SK-N-SH treated with all-trans-retinoic acid at 6 μM for 48 hours (cell line): ENCODE data around the gene TH.

ENCODE experiments used
- ATAC-seq: fragments of 200-7000 bp; cut with Tn5 transposase; 3 replicates; pipeline ENCODE4 v1.9.1; 2020; ENCODE audit warnings: mild to moderate bottlenecking, moderate library complexity
- BACH2 ChIP-seq: fragments of 250-450 bp; sonication (Bioruptor Pico); IDR thresholded peaks from 2 replicates; pipeline ENCODE4 v1.9.0; 2021; ENCODE audit warnings: mild to moderate bottlenecking, borderline replicate concordance
- CREB5 ChIP-seq: fragments of 250-450 bp; sonication (Bioruptor Pico); IDR thresholded peaks from 2 replicates; pipeline ENCODE4 v1.5.1; 2020; ENCODE audit warnings: low read depth, mild to moderate bottlenecking, moderate library complexity
- CSDC2 ChIP-seq: fragments of 250-450 bp; sonication (Bioruptor Pico); IDR thresholded peaks from 2 replicates; pipeline ENCODE4 v1.5.0; 2020; ENCODE audit warnings: mild to moderate bottlenecking, moderate library complexity
- CSRNP3 ChIP-seq: fragments of 250-450 bp; sonication (Bioruptor Pico); IDR thresholded peaks from 2 replicates; pipeline ENCODE4 v1.5.1; 2021; ENCODE audit warnings: mild to moderate bottlenecking, moderate library complexity
- GLIS3 ChIP-seq: fragments of 250-450 bp; sonication (Bioruptor Pico); IDR thresholded peaks from 2 replicates; pipeline ENCODE4 v1.5.0; 2020; ENCODE audit warnings: mild to moderate bottlenecking, moderate library complexity
- ISL1 ChIP-seq: fragments of 250-450 bp; sonication (Bioruptor Pico); IDR thresholded peaks from 2 replicates; pipeline ENCODE4 v2.1.2; 2022; ENCODE audit warnings: mild to moderate bottlenecking, moderate library complexity
- OSR1 ChIP-seq: fragments of 250-450 bp; sonication (Bioruptor Pico); IDR thresholded peaks from 2 replicates; pipeline ENCODE4 v1.8.0; 2022; ENCODE audit warnings: moderate library complexity, mild to moderate bottlenecking, inconsistent platforms
- PATZ1 ChIP-seq: fragments of 250-450 bp; sonication (Bioruptor Pico); IDR thresholded peaks from 2 replicates; pipeline ENCODE4 v1.8.0; 2020; ENCODE audit warnings: mild to moderate bottlenecking, moderate library complexity, borderline replicate concordance
- PPARA ChIP-seq: fragments of 250-450 bp; sonication (Bioruptor Pico); IDR thresholded peaks from 2 replicates; pipeline ENCODE4 v1.5.0; 2020; ENCODE audit warnings: mild to moderate bottlenecking, borderline replicate concordance
- RARB ChIP-seq: fragments of 250-450 bp; sonication (Bioruptor Pico); IDR thresholded peaks from 2 replicates; pipeline ENCODE4 v1.8.0; 2021; ENCODE audit warnings: mild to moderate bottlenecking, moderate library complexity
- SNAI2 ChIP-seq: fragments of 250-450 bp; sonication (Bioruptor Pico); IDR thresholded peaks from 2 replicates; pipeline ENCODE4 v1.5.0; 2020; ENCODE audit warnings: mild to moderate bottlenecking, moderate library complexity
- TCF4 ChIP-seq: fragments of 250-450 bp; sonication (Bioruptor Pico); IDR thresholded peaks from 2 replicates; pipeline ENCODE4 v1.8.0; 2021; ENCODE audit warnings: mild to moderate bottlenecking, moderate library complexity, borderline replicate concordance
- TOX ChIP-seq: fragments of 250-450 bp; sonication (Bioruptor Pico); IDR thresholded peaks from 2 replicates; pipeline ENCODE4 v1.8.0; 2021; ENCODE audit warnings: mild to moderate bottlenecking, moderate library complexity, borderline replicate concordance
- TSHZ2 ChIP-seq: fragments of 250-450 bp; sonication (Bioruptor Pico); IDR thresholded peaks from 2 replicates; pipeline ENCODE4 v1.5.0; 2020; ENCODE audit warnings: mild to moderate bottlenecking, moderate library complexity
- ZC3H10 ChIP-seq: fragments of 250-450 bp; sonication (Bioruptor Pico); IDR thresholded peaks from 2 replicates; pipeline ENCODE4 v1.5.1; 2021; ENCODE audit warnings: mild to moderate bottlenecking, moderate library complexity
- ZFP30 ChIP-seq: fragments of 450-650 bp; formaldehyde crosslinking; IDR thresholded peaks from 2 replicates; pipeline ENCODE4 v1.5.0; 2022; ENCODE audit warnings: mild to moderate bottlenecking, moderate library complexity
- ZNF565 ChIP-seq: fragments of 450-650 bp; formaldehyde crosslinking; conservative IDR thresholded peaks from 2 replicates; pipeline ENCODE4 v1.5.0; 2020; ENCODE audit warnings: low read depth, mild to moderate bottlenecking, moderate library complexity
- ZNF70 ChIP-seq: fragments of 450-650 bp; formaldehyde crosslinking; IDR thresholded peaks from 2 replicates; pipeline ENCODE4 v1.5.0; 2020; ENCODE audit warnings: mild to moderate bottlenecking, moderate library complexity

TH gene

GRCh38 chr11:2210366-2211112 is 38.9 kb upstream of the TH start:
- no peak for TF ChIP-seq CREB5 (CRISPR knock-in tag)
- no peak for TF ChIP-seq PPARA (CRISPR knock-in tag)
- TF ChIP-seq TOX, result no peak
- no peak for TF ChIP-seq GLIS3 (CRISPR knock-in tag)
- no peak for TF ChIP-seq ISL1
- TF ChIP-seq ZFP30 (CRISPR knock-in tag), result no peak
- no peak for TF ChIP-seq PATZ1 (CRISPR knock-in tag)
- TF ChIP-seq CSDC2 (CRISPR knock-in tag), result no peak
- no peak for TF ChIP-seq CSRNP3
- TF ChIP-seq SNAI2 (CRISPR knock-in tag), result no peak
- TF ChIP-seq, all 23 proteins: peak for 0
- no peak for ATAC-seq

- ATAC-seq, result no peak
- TF ChIP-seq ZNF70 (CRISPR knock-in tag) (no peak), ZFP30 (CRISPR knock-in tag) (no peak), TSHZ2 (no peak), CSDC2 (CRISPR knock-in tag) (no peak), ZC3H10 (CRISPR knock-in tag) (no peak), BACH2 (no peak), GLIS3 (CRISPR knock-in tag) (no peak), CSRNP3 (no peak), ISL1 (no peak), RARB (no peak), TCF4 (CRISPR knock-in tag) (no peak), TOX (no peak), PATZ1 (CRISPR knock-in tag) (no peak)
- TF ChIP-seq, all 23 proteins: peak for 0
These were observed 38.3 kb upstream of the TH start for GRCh38 chr11:2209900-2210321.

- no peak for ATAC-seq
- TF ChIP-seq OSR1 (CRISPR knock-in tag) (no peak), SNAI2 (CRISPR knock-in tag) (no peak), ZNF565 (CRISPR knock-in tag) (no peak), TSHZ2 (no peak), PATZ1 (CRISPR knock-in tag) (no peak), ISL1 (no peak)
These were observed 37.8 kb upstream of the TH start for GRCh38 chr11:2209370-2209801.
